NCI-H748 (cell line): ENCODE results near the gene LAYN.

Experiments used
- DNase-seq: peaks from one replicate; lab custom pipeline; 2025; ENCODE audit not compliant: unreplicated experiment; lab: John Stamatoyannopoulos, UW

Gene LAYN

GRCh38 chr11:111591187-111591960 is 50.9 kb downstream of the LAYN start:
- DNase-seq, result no peak

DNA sequence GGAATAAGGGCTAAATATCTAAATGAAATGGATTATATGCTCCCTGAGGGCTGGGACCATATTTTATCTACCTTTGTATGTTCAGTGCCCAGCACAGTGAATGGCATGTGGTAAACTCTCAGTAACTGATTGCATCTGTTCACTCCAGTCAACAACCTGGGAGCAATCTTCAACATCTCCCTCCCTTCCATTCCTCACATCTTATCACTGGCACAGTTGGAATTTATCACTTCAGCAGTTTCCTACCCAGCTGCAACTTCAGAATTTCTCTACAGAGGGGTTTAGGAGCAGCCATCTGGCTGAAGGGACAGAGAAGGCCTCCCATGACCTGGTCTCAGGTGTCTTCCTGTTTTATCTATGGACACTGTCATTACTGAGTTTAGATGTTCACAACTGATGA is 52.0 kb downstream of the LAYN start:
- DNase-seq, result no peak

GRCh38 chr11:111596319-111596718 is 55.8 kb downstream of the LAYN start:
- no peak for DNase-seq

GRCh38 chr11:111598148-111598547 is 57.6 kb downstream of the LAYN start:
- DNase-seq, result no peak

GRCh38 chr11:111598559-111598958 is 58.0 kb downstream of the LAYN start:
- DNase-seq, result no peak

DNA sequence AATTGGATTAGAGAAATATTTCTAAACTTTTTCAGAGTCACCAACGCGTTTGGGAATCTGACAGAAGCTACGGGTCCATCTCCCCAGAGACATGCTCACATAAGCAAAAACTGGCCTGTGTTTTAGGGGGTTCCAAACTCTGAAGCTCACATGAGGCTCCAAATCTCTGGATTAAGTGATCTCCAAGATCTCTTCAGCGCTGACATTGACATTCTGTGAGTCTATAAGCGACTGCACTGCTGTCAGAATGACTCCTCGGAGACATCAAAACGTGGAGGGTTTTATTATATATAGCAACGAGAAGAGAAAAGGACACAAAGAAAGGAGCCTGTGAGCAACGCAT is 61.1 kb downstream of the LAYN start:
- no peak for DNase-seq

DNA sequence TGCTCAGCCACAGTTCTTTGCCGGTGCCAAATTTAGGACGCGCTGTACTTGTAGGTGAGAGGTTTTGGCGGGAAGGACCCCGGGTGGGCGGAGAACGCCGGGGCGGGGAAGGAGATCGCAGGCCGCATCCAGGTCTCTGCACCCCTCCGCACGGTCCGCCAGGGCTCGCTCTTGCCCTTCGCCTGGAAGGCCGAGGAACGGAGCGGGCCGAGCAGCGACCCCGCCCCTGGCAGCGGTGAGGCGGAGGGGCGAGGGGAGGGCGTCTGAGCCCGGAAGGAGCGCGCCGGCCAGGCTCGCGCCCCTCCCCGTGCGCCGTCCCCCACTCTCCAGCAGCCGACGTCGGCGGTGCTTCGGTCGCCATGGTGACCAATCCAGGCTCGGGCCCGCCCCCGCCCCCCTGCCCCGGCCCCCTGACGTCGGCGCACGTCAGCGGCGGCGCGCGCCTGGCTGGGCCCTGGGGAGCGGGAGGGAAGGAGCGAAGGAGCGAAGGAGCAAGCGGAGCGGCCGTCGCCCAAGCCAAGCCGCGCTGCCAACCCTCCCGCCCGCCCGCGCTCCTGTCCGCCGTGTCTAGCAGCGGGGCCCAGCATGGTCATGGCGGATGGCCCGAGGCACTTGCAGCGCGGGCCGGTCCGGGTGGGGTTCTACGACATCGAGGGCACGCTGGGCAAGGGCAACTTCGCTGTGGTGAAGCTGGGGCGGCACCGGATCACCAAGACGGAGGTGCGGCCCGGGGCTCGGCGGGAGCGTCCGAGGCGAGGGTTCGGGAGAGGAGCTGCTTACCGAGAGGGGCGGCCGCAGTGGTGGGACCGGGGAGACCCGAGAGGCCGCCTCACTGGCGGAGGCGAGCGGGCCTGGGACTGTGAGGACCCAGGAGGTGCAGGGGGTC is 61.7 kb downstream of the LAYN start, which contains the start of gene SIK2:
Gene SIK2 (plus strand): TSS at position 471 of the 886 bp plus-strand sequence. CDS start 115 bp downstream, at position 586.
- peak; percentile 95 for DNase-seq

DNA sequence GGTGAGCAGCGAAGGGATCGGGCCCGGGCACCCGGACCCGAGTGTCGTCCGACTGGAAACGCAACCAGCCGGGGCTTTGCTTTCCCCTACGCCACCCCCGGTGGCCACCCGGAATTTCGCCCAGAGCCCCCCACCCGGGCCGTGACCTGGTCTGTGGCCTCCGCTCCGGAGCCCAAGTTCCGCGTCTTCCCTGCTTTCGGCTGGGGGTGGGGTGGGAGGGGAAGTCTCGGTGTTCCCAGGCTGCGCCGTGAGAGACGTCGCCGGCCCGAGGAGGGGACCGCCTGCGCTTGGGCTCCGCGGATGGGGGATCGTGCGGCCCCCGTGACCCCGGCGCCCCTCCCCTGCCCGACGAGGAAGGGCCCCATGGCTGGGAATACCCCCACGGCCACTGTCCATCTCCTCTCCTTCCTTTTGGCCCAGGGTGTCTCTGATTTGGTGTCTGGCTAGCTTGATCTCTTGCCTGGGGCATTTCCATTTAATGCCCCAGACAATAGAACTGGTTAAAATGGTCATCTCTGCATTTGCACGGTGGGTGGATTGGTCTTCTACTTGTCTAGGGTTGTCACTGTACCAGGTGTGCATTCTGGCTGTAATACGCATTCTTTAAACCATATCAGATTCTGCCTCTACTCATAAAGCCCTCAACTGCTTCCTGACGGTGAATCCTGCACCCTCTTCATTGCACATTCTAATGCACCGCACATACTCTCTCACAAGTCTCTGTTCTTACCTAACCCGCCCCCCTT is 62.5 kb downstream of the LAYN start:
- DNase-seq, result peak; percentile 31

DNA sequence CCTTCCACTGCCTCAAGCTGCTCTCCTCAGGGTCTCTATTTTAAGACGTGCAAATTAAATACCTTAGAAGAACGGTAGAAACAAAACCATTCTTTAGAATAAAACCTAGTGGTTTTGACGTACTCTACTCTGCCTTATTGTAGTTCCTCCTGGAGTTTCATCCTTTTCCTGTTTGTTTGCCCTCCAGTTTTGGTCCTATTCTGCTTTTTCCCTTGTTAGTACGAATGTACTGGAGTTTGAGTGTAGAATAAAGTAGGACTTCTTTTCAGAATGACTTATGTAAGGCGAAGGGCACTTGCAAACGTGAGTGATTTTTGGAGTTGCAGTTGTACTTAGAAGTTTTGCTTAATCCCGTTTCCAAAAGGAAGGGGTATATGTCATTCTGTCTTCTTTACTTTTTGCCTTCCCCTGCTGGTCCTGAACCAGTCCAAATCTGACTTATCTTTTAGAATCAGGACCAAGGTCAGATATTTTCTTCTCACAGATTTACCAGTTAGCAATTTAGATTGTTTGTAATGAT is 63.2 kb downstream of the LAYN start:
- DNase-seq, result no peak

- peak; percentile 63 for DNase-seq
Observed at GRCh38 chr11:111604392-111605009, 64.0 kb downstream of the LAYN start.

DNA sequence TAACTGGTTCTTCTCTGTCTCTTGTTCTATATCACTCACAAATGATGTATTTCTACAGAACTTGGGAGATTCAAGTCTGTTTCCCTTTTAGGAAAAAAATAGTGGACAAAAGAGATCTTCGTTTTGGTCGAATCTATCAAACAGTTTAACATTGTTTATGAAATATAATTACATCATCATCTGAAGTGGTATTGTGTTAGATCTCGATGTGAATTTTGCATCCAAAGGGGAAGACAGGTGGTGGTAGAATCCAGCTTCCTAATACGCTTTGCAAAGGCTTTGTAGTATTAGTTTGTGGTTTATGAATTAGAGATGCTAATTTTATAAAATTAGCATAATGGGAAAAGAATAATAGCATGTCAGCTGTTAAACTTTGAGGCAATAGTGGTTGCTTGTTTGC is 65.2 kb downstream of the LAYN start:
- DNase-seq, result no peak

DNA sequence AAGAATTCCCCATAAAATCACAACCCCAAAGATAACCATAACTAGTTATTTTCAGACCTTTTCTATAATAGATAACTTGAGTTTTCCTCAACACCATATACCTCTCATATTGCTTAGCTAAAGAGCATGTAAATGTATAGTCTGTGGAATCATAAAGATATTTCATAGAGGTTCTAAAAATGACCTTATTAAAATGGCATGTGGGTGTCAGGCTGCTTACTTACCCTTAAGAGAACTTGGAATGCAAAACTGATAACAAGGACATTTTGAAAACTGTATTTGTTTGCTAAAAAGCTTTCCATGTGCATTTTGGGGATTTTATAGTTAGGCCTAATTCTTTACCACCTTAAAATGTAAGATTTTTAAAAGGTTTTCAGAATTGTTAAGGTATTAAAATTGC is 66.5 kb downstream of the LAYN start:
- no peak for DNase-seq

DNA sequence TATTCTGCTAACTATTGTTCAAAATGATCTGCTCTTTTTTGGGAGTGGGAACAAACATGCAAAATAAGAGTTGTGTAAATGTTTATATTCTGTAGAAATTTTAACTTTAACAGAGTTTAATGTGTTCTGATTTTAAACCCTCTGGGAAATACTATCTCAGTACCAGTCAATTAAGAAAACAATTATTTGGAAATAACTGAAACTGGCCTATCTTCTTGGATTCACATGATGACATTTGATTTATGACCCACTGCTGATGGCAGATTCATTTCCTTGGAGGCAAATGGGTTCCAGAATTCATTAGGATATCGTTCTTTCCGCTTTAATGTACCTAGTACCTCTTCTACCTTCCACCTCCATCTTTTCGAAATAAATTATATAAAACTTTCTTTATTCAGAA is 67.2 kb downstream of the LAYN start:
- no peak for DNase-seq
